HepG2 (cell line): ENCODE measurements around the gene ZNF821. TPM values are rescaled to one million over a fixed set of nuclear protein-coding genes. Genes with fewer than 3 reads are reported as not detected.

Experiments
- E2F5 ChIP-seq: sonication (generic); formaldehyde crosslinking; conservative IDR thresholded peaks from 2 replicates; pipeline ENCODE4 v1.4.0; 2020; ENCODE audit warnings: missing genetic modification reagents
- HES4 ChIP-seq: sonication (generic); formaldehyde crosslinking; IDR thresholded peaks from 2 replicates; pipeline ENCODE4 v1.9.0; 2021; ENCODE audit warnings: mild to moderate bottlenecking, missing genetic modification reagents, borderline replicate concordance
- HMG20A ChIP-seq: IDR thresholded peaks from 2 replicates; pipeline ENCODE4 v1.6.1; 2016; ENCODE audit warnings: borderline replicate concordance
- MEIS2 ChIP-seq: sonication (generic); formaldehyde crosslinking; IDR thresholded peaks from 2 replicates; pipeline ENCODE4 v1.9.0; 2021; ENCODE audit warnings: mild to moderate bottlenecking, missing genetic modification reagents
- NFE2L1 ChIP-seq: sonication (generic); formaldehyde crosslinking; IDR thresholded peaks from 2 replicates; pipeline ENCODE4 v1.4.0; 2020; ENCODE audit warnings: missing genetic modification reagents, mild to moderate bottlenecking, borderline replicate concordance
- NONO ChIP-seq, 2 experiments: fragments of 450-650 bp in 1 of 2; sonication (generic) in 1 of 2; formaldehyde crosslinking in 1 of 2; IDR thresholded peaks in 1 of 2; conservative IDR thresholded peaks in 1 of 2; 2 replicates each; pipeline versions ENCODE4 v1.6.1 to v1.8.0; 2017 to 2022; ENCODE audit warnings: mild to moderate bottlenecking in 1 of 2, missing genetic modification reagents in 1 of 2, moderate library complexity in 1 of 2
- PHF5A ChIP-seq: IDR thresholded peaks from one replicate; pipeline ENCODE4 v1.6.1; 2018; ENCODE audit warnings: low read depth, missing genetic modification reagents; ENCODE audit not compliant: unreplicated experiment
- POGZ ChIP-seq: sonication (generic); formaldehyde crosslinking; IDR thresholded peaks from 2 replicates; pipeline ENCODE4 v1.4.0; 2020; ENCODE audit warnings: mild to moderate bottlenecking, missing genetic modification reagents
- POLR2G ChIP-seq: fragments of 200-400 bp; formaldehyde crosslinking; IDR thresholded peaks from 2 replicates; pipeline ENCODE4 v1.6.1; 2018; ENCODE audit warnings: mild to moderate bottlenecking, low read depth, low read length, moderate library complexity
- RFXANK ChIP-seq: IDR thresholded peaks from 2 replicates; pipeline ENCODE4 v1.6.1; 2016
- USF2 ChIP-seq, 2 experiments: sonication (generic) in 1 of 2; formaldehyde crosslinking in 1 of 2; IDR thresholded peaks; 2 replicates each; pipeline versions ENCODE4 v1.5.1 to v1.6.1; 2011 to 2020; ENCODE audit warnings: borderline replicate concordance in 1 of 2, low read depth in 1 of 2, low read length in 1 of 2, mild to moderate bottlenecking in 1 of 2, missing genetic modification reagents in 1 of 2, moderate library complexity in 1 of 2
- ZNF20 ChIP-seq: sonication (generic); formaldehyde crosslinking; IDR thresholded peaks from 2 replicates; pipeline ENCODE4 v1.4.0; 2020; ENCODE audit warnings: mild to moderate bottlenecking, moderate library complexity, missing genetic modification reagents
- ZNF30 ChIP-seq: sonication (generic); formaldehyde crosslinking; IDR thresholded peaks from 2 replicates; pipeline ENCODE4 v1.5.0; 2020; ENCODE audit warnings: mild to moderate bottlenecking, missing genetic modification reagents
- ZNF510 ChIP-seq: sonication (generic); formaldehyde crosslinking; IDR thresholded peaks from 2 replicates; pipeline ENCODE4 v1.4.0; 2020; ENCODE audit warnings: low read depth, mild to moderate bottlenecking, missing genetic modification reagents
- ZNF782 ChIP-seq: sonication (generic); formaldehyde crosslinking; IDR thresholded peaks from 2 replicates; pipeline ENCODE4 v1.4.0; 2020; ENCODE audit warnings: missing genetic modification reagents, mild to moderate bottlenecking, borderline replicate concordance
- ZSCAN31 ChIP-seq: sonication (generic); formaldehyde crosslinking; IDR thresholded peaks from 2 replicates; pipeline ENCODE4 v1.5.0; 2020; ENCODE audit warnings: low read depth, mild to moderate bottlenecking, missing genetic modification reagents
- polyA plus RNA-seq, 8 experiments: library from polyadenylated mRNA; depleted of rRNA in 3 of 8; stranded (reverse) in 7 of 8; unstranded in 1 of 8; fragments of >200 nt; fragmentation: Illumina TruSeq in 4 of 8; extraction: Trizol in 4 of 8; gene quantifications; 2 replicates each; pipeline versions ENCODE4 v1.2.1 to v1.2.3, GENCODE V29; 2011 to 2016; ENCODE audit warnings: low read depth in 4 of 8, missing spikeins in 1 of 8, mixed read lengths in 1 of 8; ENCODE audit not compliant: insufficient read depth in 1 of 8
- total RNA-seq, 5 experiments: library from RNA; depleted of rRNA; stranded (reverse); fragments of >200 nt; fragmentation: Illumina TruSeq; extraction: Trizol; gene quantifications; 2 replicates each; pipeline ENCODE4 v1.2.3, GENCODE V29; 2016; ENCODE audit warnings: low read depth in 1 of 5
- TF ChIP-seq, protein P1 (sequence below): sonication (generic); formaldehyde crosslinking; IDR thresholded peaks from 2 replicates; pipeline ENCODE4 v1.9.0; 2021; ENCODE audit warnings: missing genetic modification reagents, borderline replicate concordance
- TF ChIP-seq, protein P2 (sequence below): sonication (generic); formaldehyde crosslinking; IDR thresholded peaks from 2 replicates; pipeline ENCODE4 v1.5.1; 2020; ENCODE audit warnings: mild to moderate bottlenecking, missing genetic modification reagents, moderate library complexity

The ZNF821 gene
- total and polyA plus RNA-seq, 2 of the 13 experiments (the other 11 are each of a cell fraction or from before 2014, with no cell fraction given), result 7.0 to 9.1 TPM

DNA sequence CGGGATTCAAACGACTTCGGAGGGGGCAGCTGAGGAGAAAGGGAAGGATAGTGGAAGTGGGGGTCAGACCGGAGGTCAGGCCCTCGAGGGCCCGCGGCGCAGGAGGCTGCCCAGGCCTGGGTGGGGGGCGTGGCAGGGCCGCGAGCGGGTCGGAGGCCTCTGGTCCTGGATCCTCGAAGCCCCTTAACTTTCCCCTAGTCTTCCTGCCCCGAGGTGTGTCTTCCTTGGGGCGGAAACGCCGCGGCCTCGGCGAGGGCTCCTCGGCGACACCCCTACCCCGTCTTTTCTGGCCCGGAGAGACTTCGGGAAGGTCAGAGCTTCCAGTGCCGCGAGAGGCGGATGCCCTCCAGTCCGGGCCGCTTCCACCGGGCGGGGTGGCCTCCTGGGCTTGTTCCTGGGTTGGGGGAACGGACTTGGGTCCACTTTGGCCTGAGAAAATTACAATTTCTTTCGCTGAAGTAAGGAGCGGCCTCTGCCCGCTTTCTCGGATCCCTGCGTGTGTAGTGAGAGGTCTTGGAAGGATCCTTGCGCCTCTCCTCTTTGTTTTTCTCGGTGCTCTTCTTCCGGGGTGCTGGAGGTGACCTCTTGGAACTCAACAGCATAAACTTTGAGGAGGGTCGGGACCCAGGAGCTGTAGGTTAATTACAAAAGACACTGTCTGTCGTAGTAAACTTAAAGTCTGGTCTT lies 11.8 kb upstream of the ZNF821 start (continued):
- TF ChIP-seq E2F5 (0 out of 2 replicates have a peak, but pooled peaks have one; percentile 38), ZNF20 (CRISPR knock-in tag) (no peak), HMG20A (CRISPR knock-in tag) (no peak), POGZ (CRISPR knock-in tag) (no peak), NONO (IDR thresholded peaks at IDR 0.05) (no peak), NONO (CRISPR knock-in tag; conservative IDR thresholded peaks at IDR 0.05) (no peak), HES4 (CRISPR knock-in tag) (peak; percentile 3; the same call in 1 of the 2 replicates), MEIS2 (CRISPR knock-in tag) (no peak), USF2 (IDR thresholded peaks at IDR 0.05; ENCODE audit: low read depth, low read length) (no peak), USF2 (CRISPR knock-in tag; IDR thresholded peaks at IDR 0.05; ENCODE audit: borderline replicate concordance) (no peak; the same call in 1 of the 2 replicates), POLR2G (no peak), RFXANK (CRISPR knock-in tag) (no peak), ZNF30 (no peak), NFE2L1 (CRISPR knock-in tag) (peak; percentile 49; the same call in 1 of the 2 replicates), ZSCAN31 (no peak), ZNF782 (0 out of 2 replicates have a peak, but pooled peaks have one; percentile 1), PHF5A (no peak), ZNF510 (CRISPR knock-in tag) (no peak; the same call in 1 of the 2 replicates)
- TF ChIP-seq, protein P1, sequence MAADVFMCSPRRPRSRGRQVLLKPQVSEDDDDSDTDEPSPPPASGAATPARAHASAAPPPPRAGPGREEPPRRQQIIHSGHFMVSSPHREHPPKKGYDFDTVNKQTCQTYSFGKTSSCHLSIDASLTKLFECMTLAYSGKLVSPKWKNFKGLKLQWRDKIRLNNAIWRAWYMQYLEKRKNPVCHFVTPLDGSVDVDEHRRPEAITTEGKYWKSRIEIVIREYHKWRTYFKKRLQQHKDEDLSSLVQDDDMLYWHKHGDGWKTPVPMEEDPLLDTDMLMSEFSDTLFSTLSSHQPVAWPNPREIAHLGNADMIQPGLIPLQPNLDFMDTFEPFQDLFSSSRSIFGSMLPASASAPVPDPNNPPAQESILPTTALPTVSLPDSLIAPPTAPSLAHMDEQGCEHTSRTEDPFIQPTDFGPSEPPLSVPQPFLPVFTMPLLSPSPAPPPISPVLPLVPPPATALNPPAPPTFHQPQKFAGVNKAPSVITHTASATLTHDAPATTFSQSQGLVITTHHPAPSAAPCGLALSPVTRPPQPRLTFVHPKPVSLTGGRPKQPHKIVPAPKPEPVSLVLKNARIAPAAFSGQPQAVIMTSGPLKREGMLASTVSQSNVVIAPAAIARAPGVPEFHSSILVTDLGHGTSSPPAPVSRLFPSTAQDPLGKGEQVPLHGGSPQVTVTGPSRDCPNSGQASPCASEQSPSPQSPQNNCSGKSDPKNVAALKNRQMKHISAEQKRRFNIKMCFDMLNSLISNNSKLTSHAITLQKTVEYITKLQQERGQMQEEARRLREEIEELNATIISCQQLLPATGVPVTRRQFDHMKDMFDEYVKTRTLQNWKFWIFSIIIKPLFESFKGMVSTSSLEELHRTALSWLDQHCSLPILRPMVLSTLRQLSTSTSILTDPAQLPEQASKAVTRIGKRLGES (CRISPR knock-in tag), result no peak
- TF ChIP-seq, protein P2, sequence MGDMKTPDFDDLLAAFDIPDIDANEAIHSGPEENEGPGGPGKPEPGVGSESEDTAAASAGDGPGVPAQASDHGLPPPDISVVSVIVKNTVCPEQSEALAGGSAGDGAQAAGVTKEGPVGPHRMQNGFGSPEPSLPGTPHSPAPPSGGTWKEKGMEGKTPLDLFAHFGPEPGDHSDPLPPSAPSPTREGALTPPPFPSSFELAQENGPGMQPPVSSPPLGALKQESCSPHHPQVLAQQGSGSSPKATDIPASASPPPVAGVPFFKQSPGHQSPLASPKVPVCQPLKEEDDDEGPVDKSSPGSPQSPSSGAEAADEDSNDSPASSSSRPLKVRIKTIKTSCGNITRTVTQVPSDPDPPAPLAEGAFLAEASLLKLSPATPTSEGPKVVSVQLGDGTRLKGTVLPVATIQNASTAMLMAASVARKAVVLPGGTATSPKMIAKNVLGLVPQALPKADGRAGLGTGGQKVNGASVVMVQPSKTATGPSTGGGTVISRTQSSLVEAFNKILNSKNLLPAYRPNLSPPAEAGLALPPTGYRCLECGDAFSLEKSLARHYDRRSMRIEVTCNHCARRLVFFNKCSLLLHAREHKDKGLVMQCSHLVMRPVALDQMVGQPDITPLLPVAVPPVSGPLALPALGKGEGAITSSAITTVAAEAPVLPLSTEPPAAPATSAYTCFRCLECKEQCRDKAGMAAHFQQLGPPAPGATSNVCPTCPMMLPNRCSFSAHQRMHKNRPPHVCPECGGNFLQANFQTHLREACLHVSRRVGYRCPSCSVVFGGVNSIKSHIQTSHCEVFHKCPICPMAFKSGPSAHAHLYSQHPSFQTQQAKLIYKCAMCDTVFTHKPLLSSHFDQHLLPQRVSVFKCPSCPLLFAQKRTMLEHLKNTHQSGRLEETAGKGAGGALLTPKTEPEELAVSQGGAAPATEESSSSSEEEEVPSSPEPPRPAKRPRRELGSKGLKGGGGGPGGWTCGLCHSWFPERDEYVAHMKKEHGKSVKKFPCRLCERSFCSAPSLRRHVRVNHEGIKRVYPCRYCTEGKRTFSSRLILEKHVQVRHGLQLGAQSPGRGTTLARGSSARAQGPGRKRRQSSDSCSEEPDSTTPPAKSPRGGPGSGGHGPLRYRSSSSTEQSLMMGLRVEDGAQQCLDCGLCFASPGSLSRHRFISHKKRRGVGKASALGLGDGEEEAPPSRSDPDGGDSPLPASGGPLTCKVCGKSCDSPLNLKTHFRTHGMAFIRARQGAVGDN, result peak; percentile 40; the same call in 1 of the 2 replicates
